Measurements from ENCODE around the gene CGNL1.

CGNL1 gene, protein sequence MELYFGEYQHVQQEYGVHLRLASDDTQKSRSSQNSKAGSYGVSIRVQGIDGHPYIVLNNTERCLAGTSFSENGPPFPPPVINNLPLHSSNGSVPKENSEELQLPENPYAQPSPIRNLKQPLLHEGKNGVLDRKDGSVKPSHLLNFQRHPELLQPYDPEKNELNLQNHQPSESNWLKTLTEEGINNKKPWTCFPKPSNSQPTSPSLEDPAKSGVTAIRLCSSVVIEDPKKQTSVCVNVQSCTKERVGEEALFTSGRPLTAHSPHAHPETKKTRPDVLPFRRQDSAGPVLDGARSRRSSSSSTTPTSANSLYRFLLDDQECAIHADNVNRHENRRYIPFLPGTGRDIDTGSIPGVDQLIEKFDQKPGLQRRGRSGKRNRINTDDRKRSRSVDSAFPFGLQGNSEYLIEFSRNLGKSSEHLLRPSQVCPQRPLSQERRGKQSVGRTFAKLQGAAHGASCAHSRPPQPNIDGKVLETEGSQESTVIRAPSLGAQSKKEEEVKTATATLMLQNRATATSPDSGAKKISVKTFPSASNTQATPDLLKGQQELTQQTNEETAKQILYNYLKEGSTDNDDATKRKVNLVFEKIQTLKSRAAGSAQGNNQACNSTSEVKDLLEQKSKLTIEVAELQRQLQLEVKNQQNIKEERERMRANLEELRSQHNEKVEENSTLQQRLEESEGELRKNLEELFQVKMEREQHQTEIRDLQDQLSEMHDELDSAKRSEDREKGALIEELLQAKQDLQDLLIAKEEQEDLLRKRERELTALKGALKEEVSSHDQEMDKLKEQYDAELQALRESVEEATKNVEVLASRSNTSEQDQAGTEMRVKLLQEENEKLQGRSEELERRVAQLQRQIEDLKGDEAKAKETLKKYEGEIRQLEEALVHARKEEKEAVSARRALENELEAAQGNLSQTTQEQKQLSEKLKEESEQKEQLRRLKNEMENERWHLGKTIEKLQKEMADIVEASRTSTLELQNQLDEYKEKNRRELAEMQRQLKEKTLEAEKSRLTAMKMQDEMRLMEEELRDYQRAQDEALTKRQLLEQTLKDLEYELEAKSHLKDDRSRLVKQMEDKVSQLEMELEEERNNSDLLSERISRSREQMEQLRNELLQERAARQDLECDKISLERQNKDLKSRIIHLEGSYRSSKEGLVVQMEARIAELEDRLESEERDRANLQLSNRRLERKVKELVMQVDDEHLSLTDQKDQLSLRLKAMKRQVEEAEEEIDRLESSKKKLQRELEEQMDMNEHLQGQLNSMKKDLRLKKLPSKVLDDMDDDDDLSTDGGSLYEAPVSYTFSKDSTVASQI

DNA sequence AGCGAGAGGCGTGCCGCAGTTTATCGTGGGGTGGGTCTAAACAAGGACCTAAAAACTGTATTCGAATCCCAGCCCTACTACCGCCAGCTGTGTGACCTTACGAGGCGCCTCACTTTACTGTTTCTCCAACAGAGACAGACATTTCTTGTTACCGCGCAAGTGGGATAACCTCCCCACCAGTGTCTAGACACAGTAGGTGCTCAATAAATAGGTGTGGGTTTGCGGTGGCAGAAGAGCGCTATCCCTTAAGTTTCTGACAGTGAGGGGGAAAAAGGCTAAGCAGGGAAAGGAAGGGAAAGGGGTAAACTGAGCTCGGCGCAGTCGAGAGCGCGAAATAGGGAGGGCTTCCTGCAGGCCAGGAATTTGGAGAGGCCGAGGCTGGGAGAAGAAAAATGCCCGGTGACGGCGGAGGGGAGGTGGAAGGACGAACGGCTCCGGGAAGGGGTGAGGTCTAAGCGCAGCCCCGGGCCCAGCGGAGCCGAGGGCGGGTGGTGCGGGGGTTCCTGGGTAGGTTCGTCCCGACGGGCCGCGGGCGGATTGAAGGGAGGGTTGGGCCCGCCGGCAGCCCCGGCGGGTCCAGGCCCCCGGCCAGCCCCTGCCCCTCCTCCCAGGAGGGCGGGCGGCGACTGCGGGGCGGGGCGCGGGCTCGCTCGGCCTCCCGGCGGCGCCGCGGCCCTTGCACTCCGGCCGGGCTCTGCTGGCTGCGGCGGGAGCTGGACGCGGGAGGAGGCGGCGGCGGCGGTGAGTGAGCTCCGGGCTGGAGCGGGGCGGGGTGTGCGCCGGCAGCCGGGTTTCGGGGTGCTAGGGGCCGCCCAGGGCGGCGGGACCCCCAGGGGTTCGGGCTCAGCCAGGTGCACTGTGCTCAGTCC, at the start of gene CGNL1:
Gene CGNL1, plus strand, starts transcription at position 679 of the 869 bp plus-strand sequence. CDS start 61,495 bp downstream, outside the sequence.
- no peak for DNase-seq (ENCODE audit: low spot score)

DNA sequence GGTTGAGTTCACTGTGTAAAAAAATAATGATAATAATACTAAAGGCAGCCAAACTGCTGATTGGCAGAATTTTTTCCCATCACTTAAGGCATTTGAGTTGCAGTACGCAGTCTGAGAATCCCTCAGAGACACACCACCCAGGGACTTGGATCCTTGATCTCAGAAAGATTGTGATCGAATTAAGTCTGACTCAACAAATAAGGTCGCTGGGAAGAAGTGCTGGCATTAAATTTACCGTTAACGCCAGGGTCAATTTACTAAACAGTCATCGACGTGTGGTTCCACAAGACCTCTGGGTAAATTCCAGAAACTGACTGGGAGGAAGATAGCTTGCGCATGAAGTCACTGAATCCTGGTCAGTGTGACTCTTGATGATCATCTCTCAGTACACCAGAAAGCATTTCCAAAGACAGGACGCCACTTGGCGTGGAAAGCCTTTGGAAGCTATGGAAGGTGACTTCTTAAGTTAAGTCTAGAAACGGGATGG, 48.3 kb upstream of the CGNL1 start:
- no peak for DNase-seq (ENCODE audit: low spot score)

DNA sequence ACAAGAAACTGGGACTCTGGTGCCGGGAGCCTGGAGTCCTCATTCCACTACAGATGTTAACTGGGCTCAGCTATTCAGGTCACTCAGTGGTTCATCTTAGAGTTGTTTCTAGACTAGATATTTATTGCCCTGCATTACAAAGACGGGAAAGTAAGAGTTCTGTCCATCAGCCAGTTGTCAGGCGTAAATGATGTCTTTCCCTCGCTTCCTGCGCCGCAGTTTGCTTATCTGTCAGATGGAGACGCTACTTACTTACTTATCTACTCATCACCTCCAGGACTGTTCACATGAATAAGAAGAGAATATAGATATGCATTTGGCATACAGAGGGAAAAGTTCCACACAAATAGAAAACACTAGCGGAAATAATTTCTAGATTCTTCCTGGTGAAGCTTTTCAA, 47.8 kb upstream of the CGNL1 start:
- DNase-seq (ENCODE audit: low spot score), result no peak

DNA sequence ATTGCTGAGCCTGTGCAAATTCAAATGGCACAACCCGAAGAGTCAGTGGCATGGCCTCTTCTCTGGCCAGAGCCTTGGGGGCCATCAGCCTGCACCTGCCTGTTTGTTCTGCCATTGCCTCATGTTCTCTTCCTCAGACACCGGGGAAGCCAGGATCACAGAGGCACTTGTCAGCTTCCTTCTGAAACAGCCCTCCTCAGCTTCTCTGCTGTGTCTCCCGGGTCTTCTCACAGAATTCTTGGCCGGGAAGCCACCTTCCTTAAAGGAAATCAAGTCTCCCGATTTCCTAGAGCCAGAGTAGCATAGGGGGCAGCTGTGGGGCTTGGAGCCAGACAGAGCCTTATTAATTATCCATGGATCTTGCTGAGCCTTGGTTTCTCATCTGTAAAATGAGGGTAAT, 47.4 kb upstream of the CGNL1 start:
- no peak for DNase-seq (ENCODE audit: low spot score)

DNA sequence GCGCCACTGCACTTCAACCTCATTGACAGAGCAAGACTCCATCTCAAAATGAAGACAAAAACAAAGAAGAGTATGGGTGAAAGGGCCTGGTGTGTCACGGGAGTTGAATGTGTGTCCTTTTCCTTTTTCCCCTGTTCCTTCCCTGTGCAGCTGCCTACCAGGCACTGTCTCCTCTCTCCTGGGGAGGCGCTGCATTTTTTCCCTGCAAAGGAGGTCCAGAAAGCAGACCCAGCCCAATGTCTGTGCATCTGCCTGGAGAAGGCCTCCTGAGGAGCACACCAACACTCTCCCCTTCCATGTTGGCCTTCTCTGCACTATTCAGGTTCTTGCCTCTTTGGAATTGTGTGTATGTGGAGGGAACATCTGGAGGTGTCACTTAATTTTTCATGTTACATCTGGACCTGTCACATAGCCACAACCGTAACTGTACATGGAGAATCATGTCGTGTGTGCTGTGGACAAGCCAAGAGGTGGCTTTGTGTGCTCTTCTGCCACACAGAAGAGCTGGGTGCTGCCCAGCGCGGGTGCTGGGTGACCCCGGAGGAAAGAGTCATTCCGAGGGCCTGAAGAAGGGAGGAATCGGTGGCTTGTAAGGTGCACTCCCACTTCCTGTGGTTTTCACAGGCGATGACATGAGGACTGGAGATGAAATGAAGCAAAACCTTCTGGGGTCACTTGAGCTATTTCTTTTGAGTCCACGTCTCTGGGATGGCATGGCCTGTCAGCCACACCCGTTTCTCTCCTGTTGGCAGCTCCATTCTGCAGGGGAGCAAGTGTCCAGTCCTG, 46.5 kb upstream of the CGNL1 start:
- DNase-seq (ENCODE audit: low spot score), result no peak

DNA sequence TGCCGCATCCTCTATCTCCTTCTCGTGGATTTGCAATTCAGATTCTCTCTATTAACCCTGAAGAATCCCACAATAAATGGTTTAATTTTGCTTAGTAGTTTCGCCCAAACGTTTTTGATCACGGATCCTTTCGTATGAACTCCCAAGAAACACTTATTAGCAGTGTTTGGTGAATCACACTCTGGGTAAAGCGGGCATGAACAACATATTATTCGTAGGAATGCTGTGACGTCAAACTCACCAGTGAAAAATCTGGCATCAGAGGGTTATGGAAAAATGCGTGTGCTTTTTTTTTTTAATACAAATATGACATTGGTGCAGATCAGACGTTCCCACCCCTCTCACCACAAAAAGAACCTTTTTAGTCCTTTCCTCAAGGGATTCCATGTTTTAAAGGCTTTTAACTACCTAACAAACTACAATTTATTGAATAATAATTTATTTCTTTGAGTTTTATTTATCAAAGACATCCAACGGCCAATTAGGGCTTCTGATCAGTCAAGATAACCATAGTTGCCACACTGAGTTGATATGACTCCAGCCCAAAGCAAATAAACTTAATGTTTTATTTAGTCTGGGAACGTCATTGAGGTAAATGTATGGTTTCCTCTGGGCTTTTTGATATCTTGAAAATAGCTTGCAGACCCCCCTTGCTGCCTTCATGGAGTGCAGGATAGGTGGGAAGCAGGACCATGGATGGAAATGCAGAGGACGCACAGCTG, 45.5 kb upstream of the CGNL1 start:
- DNase-seq (ENCODE audit: low spot score), result no peak

DNA sequence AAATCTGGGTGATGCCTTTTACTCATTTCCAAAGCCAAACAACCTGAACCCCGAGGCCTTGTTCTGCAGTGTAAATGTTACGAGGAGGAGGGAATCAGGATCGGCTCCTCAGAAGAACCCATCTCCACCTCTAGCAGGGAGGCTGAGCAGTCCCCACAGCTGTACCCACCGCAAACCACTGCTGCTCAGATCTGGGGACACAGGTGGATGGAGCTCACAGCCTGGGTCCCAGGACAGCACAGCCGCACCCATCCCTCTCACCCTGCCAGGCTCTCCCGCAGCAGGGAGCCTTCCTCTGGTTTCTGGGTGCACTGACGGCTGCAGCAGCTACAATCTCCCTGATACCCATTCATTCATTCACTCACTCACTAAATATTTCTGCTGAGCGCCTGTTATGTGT, 44.0 kb upstream of the CGNL1 start:
- no peak for DNase-seq (ENCODE audit: low spot score)

DNA sequence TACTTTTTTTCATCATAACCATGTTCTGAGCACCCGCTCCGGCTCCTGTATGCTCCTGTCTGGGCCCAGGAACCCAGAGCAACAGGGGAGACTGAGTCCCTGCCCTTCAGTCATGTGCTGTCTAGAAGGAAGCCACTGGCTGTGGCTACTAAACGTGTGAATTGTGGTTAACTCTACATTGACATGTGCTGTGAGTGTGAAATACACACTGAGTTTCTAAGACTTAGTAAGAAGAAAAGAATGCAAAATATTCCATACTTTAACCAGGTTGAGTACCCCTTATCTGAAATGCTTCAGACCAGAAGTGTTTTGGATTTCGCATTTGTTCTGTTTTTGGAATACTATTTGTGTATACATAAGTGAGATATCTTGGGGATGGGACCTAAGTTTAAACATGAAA, 42.8 kb upstream of the CGNL1 start:
- DNase-seq (ENCODE audit: low spot score), result no peak

DNA sequence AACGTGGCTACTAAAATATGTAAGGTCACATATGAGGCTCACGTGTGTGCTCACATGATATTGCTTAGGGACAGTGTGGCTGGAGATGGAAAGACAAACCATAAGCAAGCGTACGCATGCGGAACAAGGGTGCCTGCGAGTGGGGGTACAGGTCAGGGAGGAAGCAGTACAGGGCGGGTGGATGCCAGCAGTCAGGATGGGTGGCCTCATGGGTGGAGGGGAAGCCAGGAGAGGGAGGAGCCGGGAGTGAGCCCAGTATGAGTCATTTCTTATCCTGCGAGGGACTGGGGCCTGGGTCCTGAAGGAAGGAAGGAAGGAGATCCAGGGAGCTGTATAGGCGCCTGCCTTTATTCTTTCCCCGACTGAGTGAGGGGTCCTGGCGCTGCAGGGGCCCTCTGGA, 42.0 kb upstream of the CGNL1 start:
- no peak for DNase-seq (ENCODE audit: low spot score)

DNA sequence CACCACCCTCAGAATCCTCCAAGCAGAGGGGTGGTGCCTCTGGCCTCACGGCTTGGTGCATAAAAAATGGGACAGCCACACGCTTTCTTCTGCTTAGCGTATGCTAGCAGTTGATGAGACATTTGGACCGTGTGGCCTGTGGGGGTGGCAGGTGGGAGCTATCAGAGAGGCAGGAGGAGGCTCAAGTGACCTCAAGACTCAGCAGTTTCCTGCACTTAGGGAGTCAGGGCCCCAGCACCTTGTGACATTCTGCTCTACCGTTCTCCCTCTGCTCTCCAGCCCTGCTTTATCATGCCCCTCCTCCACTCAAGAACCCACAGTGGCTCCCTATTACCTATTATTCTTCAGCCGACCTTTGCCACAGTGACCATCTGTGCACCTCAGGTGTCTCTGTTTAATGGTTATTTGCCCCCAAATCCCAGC, 41.0 kb upstream of the CGNL1 start:
- no peak for DNase-seq (ENCODE audit: low spot score)

DNA sequence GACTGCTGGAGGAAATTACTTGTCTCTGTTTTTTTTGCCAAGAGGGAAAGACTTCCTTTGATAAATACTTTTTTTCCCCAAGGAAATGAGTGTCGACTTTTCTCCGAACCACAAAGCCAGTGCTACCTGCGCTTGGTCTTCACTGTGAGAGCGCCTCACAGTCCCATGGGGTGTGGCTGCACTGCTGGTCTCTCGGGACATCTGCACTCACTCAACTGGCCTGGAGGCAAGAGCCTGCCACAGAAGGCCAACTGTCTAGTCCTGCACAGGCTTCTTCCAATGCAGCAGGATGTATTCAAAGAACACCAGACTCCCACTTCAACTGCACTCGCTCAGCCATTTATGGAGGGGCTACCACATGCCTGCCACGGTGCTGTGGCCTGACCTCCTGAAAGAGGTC, 40.6 kb upstream of the CGNL1 start:
- no peak for DNase-seq (ENCODE audit: low spot score)

DNA sequence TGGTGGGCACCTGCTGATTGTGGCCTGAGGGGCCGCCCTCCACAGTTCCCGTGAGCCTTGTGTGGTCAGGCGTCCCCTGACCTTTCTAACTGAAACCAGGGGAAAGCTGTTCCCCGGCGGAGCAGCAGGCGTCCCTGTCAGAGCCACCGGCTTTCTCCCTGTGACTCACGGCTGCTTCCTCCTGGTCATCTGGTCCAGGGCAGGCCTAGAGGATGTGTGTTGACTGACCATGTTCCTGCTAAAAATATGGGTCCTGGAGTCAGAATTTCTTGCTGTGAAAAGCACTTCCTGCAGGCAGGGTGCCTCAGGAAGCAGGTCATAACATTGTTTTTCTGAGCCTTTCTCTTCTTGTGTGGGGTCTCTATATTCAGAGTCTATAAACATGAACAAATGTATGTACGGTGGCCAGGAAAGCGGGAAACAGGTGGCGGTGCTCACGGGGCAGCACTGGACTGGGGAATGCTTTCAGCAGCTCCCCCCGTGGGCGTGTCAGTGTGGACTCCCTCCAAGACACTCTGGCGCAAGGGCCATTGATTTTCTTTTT, 38.4 kb upstream of the CGNL1 start:
- no peak for DNase-seq (ENCODE audit: low spot score)

DNA sequence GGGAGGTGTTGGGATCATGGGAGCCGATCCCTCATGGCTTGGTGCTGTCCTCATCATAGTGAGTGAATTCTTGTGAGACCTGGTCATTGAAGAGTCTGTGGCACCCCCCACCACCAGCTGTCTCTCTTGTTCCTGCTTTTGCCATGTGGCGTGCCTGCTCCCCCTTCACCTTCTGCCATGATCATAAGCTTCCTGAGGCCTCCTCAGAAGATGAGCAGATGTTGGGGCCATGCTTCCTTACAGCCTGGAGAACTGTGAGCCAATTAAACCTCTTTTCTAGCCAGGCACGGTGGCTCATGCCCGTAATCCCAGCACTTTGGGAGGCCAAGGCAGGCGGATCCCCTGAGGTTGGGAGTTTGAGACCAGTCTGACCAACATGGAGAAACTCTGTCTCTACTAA, 37.0 kb upstream of the CGNL1 start:
- DNase-seq (ENCODE audit: low spot score), result no peak

DNA sequence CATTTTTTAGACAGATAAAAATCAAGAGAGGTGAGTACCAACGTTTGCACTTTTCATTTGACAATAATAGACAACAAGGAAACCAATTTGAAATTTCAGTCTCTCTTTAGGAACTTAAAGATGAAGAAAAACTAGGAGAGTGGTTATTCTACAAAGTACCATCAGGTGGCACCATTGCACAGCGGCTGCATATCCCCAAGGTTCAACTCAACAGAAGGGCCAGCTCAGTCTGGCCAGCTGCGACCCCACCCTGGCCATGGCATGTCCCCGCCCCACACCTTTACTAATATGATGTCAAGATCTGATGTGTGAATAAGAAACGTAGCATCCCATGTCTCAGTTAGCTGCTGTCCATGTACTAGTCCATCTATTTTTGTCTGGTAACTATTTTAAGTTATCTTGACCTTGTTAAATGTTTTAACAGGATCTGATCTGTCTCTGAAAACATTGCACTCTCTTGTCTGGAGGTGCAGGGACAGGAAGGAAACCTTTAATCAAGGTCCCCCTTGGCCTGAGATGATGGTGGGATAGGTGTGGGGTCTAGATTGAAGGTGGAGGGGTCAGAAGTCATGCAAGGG, 35.5 kb upstream of the CGNL1 start:
- peak; percentile 52 for DNase-seq (ENCODE audit: low spot score)

DNA sequence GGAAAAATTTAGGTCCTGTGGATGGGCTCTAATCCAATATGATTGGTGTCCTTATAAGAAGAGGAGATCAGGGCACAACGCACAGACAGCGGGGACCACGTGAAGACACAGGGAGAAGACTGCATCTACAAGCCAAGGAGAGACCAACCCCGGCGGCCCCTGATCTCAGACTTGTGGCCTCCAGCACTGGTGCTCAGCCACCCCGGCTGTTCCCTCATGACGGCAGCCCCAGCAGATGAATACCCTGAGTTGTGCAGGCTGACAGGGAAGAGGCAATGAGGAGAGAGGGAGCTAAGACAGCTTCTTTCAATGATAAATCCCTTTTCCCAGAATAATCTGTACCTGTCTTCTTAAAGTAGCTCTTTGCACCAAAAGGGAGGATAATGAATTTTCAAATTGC, 33.3 kb upstream of the CGNL1 start:
- DNase-seq (ENCODE audit: low spot score), result no peak

DNA sequence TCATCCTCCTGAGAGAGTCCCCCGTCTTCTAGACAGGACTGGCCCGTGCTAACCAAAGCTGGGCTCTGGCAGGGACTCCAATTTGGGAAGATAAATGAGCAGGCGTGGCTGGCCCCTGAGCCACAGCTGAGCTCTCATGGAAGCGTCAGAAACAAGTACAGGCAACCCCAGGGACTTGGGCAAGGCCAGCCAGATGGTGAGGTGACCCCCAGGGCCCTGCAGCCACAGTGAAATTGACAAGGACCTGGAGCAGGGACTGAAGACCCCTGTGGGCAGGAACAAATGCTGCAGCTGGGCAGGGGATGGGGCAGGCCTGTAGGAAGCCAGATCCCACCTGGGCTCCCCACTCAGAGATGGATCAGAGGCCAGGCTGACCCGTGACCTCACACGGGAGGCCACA, 32.8 kb upstream of the CGNL1 start:
- DNase-seq (ENCODE audit: low spot score), result no peak

DNA sequence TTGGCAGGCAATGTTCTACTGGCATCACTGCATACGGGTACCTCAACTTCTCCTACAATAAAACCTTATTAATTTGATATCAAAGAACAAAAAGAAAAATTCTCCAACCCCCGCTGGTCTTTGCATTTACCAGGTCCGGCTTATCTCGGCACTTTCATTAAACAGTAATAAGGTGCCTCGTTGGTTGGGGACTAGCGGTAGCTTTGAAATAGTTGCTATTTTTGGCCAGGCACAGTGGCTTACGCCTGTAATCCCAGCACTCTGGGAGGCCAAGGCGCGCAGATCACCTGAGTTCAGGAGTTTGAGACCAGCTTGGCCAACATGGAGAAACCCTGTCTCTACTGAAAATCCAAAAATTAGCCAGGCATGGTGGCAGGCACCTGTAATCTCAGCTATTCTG, 32.0 kb upstream of the CGNL1 start:
- no peak for DNase-seq (ENCODE audit: low spot score)

DNA sequence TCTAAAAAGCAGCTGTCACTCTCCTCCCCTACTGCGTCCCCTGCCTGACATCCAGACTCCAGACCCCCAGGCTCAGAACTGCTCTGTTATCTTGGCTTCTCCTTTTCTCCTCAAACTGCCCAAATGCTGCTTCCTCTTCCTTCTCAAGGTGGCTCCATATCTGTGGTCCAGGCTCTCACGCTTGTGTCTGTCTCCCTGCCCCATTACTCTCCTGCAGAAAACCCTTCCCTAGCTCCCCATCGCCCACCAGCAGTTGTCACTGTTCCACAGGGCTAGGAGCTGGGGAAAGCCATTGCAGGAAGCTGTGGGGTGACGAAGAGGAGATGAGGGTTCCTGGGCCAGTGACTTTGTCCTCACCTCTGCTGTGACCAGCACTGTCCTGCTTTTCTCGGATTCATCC, 30.7 kb upstream of the CGNL1 start:
- DNase-seq (ENCODE audit: low spot score), result no peak

DNA sequence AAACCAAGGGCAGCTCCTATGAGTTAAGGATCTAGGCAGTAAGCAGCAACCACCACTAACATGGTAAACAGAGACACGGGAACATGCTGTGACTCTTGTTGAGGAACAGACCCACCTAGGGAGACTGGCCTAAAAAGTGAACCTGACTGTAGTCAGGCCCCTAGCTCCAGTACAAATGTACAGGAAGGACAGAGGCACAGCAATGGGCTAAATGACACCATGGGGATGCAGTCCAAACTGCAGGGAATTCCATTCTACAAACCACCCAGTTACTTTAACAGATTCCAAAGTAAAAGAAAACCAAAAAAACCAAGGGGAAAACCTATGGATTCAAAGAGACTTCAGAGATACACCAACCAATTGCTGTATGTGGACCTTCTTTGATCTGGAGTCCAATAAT, 28.2 kb upstream of the CGNL1 start:
- no peak for DNase-seq (ENCODE audit: low spot score)
